Thyroid gland (tissue), 4 donors: ENCODE results near the gene CETN2.

Experiments
- CTCF ChIP-seq, 6 experiments: fragments of 200-600 bp in 3 of 6; fragments of 450-650 bp in 3 of 6; sonication (generic) in 3 of 6; IDR thresholded peaks; one replicate each; pipeline ENCODE4 v1.5.1; 2016 to 2019; ENCODE audit warnings: antibody characterized with exemption in 6 of 6, mild to moderate bottlenecking in 2 of 6, inconsistent platforms in 1 of 6, moderate library complexity in 1 of 6
- POLR2A ChIP-seq, 2 donors: fragments of 450-650 bp; IDR thresholded peaks; one replicate each; pipeline ENCODE4 v1.6.1; 2017; ENCODE audit warnings: antibody characterized with exemption in 2 of 2, mild to moderate bottlenecking in 2 of 2, moderate library complexity in 1 of 2

GRCh38 chrX:152861116-152861515 lies 30.6 kb upstream of the CETN2 start:
- TF ChIP-seq CTCF (IDR thresholded peaks at IDR 0.05) (no peak), POLR2A (IDR thresholded peaks at IDR 0.05) (no peak)
